Measurements from ENCODE around the gene RASGRP3.

DNA sequence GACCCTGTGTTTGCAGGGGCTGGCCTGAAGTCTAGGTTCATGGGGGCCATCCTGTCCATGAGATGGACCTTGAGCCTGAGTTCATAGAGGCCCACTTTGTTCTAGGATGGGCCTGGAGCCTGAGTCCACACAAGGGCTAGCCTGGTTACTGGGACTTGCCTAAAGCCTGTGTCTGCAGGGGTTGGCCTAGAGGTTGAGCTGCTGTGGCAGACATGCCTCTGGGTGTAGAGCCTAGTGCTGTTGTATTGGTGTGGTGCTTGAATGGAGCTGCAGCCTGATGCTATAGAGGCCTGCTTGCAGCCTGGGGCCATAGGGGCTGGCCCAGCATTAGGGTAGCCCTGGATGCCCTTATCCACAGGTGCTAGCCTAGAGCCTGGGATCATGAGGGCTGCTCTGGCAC is 23.9 kb upstream of the RASGRP3 start:
- TF ChIP-seq, protein P1, sequence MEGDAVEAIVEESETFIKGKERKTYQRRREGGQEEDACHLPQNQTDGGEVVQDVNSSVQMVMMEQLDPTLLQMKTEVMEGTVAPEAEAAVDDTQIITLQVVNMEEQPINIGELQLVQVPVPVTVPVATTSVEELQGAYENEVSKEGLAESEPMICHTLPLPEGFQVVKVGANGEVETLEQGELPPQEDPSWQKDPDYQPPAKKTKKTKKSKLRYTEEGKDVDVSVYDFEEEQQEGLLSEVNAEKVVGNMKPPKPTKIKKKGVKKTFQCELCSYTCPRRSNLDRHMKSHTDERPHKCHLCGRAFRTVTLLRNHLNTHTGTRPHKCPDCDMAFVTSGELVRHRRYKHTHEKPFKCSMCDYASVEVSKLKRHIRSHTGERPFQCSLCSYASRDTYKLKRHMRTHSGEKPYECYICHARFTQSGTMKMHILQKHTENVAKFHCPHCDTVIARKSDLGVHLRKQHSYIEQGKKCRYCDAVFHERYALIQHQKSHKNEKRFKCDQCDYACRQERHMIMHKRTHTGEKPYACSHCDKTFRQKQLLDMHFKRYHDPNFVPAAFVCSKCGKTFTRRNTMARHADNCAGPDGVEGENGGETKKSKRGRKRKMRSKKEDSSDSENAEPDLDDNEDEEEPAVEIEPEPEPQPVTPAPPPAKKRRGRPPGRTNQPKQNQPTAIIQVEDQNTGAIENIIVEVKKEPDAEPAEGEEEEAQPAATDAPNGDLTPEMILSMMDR (IDR thresholded peaks at IDR 0.05; ENCODE audit: low read length), result no peak
- no peak for TF ChIP-seq EZH2 (IDR thresholded peaks at IDR 0.05; ENCODE audit: borderline replicate concordance, low read length)
